Epithelial cell of prostate (primary cell): ENCODE results near the gene GSDMA.

Source experiments
- DNase-seq: peaks from one replicate; pipeline ENCODE4 v3.0.0-alpha.2; 2011; ENCODE audit warnings: low read depth, low spot score
- H3K27ac ChIP-seq: fragments of 450-650 bp; 2 replicates; pipeline ENCODE4 v1.5.1; 2017; ENCODE audit warnings: mild to moderate bottlenecking

The GSDMA gene, protein sequence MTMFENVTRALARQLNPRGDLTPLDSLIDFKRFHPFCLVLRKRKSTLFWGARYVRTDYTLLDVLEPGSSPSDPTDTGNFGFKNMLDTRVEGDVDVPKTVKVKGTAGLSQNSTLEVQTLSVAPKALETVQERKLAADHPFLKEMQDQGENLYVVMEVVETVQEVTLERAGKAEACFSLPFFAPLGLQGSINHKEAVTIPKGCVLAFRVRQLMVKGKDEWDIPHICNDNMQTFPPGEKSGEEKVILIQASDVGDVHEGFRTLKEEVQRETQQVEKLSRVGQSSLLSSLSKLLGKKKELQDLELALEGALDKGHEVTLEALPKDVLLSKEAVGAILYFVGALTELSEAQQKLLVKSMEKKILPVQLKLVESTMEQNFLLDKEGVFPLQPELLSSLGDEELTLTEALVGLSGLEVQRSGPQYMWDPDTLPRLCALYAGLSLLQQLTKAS

DNA sequence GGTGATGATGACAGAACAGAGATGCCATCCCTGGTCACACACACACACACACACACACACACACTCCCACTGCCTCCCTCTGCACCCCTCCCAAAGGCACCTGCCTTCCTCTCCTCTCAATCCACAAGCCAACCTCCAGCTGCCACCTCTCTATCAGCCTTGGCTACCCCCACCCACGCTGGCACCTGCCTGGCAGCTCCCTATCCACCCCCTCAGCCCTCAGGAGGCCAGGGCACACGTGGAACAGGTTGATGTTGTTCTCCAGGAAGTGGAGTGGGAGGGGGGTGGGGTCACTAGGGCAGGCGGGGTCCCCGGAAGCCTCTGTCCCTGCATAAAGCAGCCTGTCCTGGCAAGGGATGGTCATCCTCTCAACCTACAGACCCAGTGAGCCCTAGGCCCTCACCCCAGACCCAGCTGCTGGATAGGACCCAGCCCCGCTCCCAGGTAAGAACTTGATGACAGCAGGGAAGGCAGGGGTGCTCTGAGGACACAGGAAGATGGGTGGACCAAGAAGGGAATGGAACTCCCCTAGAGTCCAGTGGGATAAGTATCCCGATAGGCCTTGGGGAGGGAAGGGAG is at the start of gene GSDMA:
Gene GSDMA, plus strand, starts transcription at position 363 of the 579 bp plus-strand sequence. CDS start 2,684 bp downstream, outside the sequence.
- H3K27ac ChIP-seq = peak within 1 kb of the TSS; percentile 84
- no peak for DNase-seq

DNA sequence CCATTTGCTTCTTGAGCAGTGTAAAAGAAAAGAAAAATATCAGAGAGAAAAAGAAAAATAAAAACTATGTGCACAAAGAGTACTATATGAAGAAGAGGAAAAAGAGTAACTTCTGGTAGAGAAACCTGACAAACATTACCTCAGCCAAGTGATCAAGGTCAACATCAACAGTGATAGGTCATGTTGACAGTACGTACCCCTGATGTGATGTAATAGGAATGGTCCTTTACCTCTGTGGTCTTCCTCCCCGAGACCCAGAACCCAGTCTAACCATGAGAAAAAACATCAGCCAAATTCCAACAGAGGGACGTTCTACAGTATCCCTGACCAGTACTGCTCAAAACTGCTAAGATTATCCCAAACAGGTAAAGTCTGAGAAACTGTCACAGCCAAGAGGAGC is 48.8 kb upstream of the GSDMA start:
- no peak overlapping the region for H3K27ac ChIP-seq
- DNase-seq = no peak

DNA sequence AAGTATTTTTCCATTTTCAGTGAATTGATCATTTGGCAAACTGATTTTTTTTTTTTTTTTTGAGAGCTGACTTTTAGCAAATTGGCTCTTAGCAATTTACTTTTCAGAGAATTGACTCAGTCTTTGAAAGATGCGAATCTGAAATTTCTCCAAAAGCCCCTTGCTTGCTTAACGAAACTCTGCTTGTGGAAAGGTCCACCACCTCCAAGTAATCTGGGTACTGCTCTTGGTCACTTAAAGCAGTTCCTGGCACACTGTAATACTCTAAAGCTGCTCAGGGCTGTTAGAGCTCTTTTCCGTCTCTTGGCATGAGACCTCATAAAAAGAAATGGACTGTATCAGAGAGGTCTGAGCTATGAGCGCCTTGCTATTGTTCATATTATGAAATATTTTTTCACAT is 47.2 kb upstream of the GSDMA start:
- no peak overlapping the region for H3K27ac ChIP-seq
- DNase-seq = no peak

DNA sequence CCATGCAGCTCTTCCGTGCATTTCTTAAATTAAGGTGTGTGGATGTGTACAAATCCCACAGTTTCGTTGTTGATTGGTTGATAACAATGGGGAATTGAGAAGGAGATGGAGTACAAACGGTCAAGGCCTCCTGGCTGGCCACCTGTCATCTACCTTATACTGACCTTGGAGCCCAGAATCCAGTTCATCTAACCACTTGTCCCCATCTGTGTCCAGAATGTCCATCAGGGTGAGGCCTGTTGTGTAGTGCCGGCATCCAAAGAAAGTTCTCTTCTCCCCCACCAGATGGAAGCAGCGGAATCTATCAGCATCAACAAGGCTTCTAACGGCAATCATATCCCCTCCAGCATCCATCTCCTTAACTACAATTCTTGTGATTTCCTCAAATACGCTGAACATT is 45.9 kb upstream of the GSDMA start:
- no peak for DNase-seq
- H3K27ac ChIP-seq = no peak overlapping the region

DNA sequence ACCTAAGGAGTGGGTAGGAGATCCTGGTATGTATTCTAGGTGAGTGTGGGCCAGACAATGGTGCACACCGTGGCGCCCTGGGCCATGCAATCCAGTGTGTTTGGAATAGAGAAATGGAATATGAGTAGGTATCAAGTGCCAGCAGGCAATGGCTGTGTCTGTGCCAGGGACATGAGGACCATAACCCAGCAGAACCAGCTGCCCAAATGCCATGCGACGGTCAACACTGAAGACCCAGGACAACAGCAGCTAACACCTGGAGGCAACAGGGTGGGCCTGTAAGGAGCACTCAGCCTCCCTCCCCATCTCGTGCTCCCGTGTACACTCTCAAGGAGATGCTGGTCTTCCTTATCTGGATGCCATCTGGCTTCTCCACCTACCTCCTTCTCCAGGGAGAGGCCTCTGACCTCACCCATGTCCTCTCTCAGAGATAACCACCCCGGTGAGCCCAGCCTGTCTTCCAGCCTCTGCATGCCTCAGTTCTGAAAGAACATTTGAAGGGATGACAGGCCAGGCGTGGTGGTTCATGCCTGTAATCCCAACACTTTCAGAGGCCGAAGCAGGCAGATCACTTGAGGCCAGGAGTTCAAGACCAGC is 43.6 kb upstream of the GSDMA start:
- no peak for DNase-seq
- no peak overlapping the region for H3K27ac ChIP-seq

DNA sequence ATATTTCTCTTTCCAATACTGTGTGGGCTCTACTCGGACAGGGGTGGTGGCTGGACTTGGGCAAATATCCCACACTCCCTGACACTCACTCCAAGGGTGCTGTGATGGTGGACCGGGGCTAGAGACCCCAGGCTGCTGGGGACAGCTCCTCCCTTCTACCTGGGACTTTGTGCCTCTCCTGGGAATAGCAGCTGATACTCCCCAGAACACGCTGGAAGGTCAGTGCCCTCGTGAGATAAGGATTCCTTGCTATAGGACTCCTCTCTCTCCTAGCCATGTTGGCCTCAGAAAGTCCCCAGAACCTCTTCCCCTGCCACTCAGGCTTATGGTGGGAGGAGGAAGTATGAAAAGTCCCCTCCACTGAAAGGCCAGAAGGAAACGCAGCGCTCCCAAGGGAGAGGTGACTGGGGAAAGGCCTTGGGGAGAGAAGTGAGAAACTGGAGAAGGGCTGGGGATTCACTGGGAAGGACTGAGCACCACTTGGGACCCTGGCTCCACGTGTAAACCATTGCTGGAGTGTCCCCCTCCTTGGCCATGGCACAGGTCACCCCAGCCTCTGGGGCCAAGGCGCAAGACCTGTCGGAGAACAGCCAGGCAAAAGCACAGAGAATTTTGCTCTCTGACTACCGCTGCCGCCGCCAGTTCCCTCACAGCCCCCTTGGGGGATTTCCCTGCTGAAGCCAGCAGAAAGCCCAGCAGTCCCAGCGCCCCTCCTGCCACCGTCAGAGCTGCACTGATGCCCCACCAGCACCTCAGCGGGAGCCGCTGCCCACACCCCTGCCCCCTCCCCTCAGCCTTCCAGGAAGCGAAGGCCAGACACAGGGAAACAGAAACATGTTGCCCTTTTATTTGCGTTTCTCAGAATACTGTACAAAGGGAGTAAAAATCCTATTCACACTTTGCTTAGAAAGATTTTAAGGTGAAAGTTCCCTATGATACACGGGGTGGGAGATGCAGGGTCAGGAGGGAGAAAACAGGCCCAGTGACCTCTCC is 42.3 kb upstream of the GSDMA start:
- H3K27ac ChIP-seq = no peak overlapping the region
- DNase-seq = no peak

DNA sequence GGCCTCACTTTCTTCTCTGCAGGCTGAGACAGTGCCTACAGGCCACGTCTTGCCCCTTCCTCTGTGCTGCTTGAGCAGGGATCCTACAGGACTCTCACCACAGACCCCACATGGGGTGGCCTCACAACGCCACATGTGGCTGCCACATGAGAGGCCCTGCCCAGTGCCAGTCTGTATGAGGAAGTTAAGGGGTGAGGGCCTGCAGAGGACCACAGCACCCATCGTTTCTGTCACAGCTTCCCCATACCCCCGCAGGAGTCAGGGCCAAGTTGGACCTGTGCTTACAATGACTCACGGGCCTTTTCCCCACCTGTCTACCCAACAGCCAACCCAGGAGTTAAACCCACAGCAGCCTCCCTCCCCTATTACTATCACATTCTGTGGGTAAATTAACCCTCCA is 41.5 kb upstream of the GSDMA start:
- H3K27ac ChIP-seq = no peak overlapping the region
- DNase-seq = no peak

DNA sequence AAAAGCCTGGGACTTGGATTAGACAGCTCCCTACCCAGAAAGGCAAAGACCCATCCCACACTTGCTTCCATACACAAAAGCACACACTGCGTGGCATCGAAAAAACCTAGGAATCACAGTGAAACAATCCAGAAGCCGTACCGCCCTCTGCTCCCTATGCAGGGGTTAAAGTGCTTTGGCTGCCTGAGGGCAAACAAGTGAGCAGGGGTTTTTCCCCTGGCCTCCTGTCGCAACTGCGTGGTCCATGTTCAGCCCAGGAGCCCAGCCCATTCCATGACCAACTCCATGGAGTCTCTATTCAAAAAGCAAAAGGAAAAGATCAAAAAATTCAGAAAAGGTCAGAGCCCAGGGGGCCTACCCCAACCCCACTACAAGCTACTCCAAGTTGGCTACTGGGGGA is 40.8 kb upstream of the GSDMA start:
- DNase-seq = no peak
- no peak overlapping the region for H3K27ac ChIP-seq

DNA sequence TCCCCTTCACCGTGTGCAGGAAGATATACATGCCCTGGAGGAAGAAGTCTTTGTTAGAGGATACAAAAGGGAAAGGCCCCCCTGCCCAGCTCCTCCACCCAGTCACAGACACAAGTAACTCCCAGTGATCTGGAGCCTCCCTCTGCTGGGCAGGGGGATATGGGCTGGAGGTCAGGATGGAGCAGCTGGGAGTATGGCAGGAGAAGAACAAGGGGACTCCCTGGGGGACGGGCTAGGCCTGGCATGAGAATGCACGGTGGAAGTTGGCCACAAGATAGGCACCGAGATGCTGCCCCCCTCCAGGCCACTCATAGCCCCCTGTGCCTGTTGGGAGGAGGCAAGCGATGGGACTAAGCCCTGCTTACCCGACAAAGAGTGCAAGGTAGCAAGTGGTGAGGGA is 39.6 kb upstream of the GSDMA start:
- no peak overlapping the region for H3K27ac ChIP-seq
- no peak for DNase-seq

DNA sequence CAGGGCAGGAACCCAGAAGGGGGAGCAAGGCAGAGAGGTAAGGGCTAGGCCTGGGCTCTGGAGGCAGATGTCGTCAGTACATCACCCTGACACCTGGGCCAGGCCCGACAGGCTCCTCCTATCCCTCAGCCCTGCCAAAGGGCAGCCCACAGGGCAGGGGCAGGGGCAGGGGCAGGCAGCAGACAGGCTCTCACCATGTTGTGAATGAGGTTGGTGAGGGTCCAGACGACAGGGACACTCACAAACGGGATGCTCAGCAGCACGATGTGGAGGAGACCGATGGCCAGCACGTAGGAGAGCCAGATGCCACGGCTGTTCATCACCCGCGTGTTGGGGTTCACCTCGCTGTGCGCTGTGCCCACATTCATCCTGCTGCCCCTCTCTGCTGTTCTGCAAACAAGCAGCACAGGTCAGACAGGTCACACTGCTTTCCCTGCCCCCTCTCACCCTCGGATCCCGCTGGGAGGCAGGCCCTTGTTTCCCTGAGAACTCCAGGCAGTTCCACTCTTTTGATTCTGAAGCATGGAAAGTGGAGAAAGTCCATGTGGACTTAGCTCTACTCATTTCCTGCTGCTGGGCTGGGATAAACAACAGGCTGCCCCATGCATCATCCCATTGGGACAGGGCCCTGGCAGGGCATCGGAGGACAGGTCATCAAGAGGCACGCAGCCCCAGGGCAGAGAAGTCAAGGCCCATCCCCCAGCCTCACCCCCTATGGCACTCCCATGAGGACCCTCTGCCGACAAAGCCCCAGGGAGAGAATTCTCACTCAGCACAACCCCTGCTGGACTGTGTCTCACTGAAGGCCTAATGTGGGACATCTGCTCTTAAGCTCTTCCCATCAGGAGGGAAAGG is 38.7 kb upstream of the GSDMA start:
- H3K27ac ChIP-seq = no peak overlapping the region
- no peak for DNase-seq

DNA sequence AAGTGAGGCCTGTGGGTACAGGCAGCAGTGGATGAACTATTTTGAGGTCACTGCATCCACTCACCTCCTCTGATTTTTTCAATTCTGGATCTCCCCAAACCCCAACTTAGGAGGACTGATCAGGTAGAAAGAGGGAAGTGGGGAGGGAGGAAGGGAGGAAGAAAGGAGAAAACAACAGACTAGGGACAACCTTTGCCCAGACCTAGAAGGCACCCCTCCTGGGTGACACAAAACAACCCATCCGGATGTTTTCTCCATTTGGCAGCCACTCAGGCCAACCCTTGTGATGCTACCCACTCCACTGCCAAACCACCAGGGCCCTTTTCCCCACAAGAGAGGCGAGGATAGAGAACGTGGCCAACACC is 38.1 kb upstream of the GSDMA start:
- no peak for DNase-seq
- no peak overlapping the region for H3K27ac ChIP-seq

DNA sequence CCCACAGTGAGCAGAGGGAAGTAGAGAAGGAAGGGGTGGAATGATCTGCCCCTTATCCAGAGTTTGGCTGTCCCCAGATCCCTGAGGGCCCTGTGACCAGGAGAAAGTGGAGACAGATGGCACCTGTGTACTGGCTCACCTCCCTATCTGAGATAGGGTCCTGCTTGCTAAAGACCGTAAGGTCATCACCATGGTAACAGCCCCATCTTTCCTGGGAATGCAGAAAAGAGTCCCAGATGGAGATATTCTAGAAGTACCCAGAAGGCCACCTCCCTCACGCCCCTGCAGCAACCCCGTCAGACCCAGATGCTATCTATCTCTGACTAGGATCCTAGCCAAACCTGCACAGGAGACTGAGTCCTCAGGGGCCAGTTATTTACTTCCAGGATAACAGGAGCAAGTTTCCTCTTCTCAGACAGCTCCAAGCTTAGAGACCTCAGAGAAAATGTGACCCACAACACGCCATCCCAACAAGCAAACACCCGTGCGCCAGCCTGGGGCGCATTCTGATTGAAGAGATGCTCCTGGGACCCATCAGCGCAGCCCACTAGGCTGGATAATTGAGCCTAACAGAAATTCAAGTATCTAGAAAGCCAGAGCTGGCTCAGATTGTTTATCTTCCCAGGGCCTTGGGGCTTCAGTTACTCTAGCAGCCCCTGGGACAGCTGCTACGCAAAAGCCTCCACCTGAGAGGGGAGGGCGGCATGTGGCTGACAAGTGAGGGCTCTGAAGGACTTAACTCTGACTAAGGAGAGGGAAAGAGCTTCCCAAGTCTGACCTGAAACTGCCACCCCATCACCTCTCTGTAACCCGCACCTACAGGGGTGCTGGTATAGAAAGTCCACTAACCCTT is 37.3 kb upstream of the GSDMA start:
- H3K27ac ChIP-seq = no peak overlapping the region
- no peak for DNase-seq

DNA sequence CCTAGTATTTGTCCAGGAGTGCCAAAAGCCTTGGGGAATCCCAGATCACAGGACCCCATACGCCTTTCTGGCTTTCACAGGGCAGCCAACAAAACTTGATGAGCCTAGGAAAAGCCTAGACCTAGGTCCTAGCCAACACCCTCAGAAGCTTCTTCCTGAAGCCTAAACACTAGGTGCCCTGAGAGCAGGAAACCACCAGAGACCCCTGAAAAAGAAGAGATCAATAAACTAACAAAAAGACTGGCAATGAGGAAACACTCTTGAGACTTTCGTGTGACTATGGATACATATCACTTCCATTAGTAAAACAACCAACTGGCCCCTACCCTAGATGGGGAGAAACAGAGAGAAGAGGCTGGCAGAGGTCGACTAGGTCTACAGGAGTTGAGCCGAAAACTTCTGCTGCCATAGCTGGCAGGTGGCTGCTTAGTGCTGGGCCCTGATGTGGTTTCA is 36.6 kb upstream of the GSDMA start:
- DNase-seq = no peak
- peak overlapping the region; percentile 82 for H3K27ac ChIP-seq

DNA sequence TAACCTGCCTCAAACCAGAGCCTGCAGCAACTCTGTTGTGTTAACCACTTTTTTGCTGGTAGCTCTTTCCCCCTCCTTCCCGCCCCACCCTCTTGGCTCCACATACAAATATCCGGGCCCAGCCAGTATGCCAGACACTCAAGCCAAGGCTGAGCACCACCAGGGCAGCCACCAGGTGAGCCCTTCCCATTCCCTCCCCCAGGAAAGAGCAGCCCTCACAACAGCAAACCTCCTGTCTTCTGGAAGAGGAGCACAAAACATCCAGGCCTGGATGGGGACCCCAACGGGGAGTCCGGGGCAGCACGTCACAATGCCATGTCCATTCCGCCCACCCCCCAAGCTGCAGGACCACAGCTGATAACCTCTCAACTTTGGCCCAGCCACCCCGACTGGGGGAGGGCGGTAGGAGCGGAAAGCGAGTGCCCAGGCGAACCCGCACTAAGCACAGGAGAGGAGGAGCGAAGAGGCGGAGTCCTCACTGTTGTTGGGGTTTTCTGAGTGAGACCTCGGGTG is 36.2 kb upstream of the GSDMA start:
- DNase-seq = no peak
- peak overlapping the region; percentile 82 for H3K27ac ChIP-seq

DNA sequence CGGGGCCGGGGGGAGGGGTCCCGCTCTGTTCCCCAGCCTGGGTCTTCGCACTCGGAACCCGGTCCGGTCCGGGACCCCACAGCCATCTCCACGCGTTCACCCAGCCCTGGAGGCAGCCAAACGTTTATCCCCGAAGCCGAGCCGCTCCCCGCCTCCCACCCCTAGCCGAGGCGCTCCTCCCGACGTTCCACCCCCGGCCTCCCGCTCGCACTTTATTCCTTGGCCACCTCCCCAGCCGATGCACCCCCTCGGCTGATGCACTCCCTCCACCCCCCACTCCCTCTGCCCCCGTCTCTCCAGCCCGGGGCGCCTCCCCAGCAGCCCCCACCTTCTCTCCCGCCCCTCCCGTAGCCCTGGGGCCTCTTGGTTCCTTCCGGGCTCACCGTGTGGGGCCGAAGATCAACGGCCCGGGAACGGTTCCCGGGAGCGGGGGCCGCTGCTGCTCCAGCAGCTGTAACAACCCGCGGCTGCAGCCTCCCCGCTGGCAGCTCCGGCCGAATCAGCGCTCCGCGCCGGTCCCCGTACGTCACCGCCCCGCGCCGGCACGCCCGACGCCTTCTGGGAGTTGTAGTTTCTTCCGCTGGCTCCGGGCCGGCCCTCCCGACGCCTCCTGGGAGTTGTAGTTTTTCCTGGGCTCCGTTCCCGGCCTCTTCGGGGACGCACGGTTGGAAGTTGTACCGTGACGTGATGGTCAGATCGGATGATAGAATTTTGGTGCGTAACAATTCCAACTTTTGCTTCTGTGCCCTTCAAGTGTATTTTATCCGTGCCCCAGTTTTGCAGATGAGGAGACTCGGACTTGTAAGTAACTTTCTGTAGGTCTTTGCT is 35.5 kb upstream of the GSDMA start, which contains the start of the genes LRRC3C and ORMDL3:
Gene LRRC3C, plus strand, starts transcription at position 632 of the 828 bp plus-strand sequence. CDS start 13,792 bp downstream, outside the sequence.
Gene ORMDL3, minus strand, starts transcription at position 501 of the 828 bp plus-strand sequence. CDS start 3,398 bp downstream, outside the sequence.
- DNase-seq = peak; percentile 55
- peak within 1 kb of the TSS; percentile 82 for H3K27ac ChIP-seq

DNA sequence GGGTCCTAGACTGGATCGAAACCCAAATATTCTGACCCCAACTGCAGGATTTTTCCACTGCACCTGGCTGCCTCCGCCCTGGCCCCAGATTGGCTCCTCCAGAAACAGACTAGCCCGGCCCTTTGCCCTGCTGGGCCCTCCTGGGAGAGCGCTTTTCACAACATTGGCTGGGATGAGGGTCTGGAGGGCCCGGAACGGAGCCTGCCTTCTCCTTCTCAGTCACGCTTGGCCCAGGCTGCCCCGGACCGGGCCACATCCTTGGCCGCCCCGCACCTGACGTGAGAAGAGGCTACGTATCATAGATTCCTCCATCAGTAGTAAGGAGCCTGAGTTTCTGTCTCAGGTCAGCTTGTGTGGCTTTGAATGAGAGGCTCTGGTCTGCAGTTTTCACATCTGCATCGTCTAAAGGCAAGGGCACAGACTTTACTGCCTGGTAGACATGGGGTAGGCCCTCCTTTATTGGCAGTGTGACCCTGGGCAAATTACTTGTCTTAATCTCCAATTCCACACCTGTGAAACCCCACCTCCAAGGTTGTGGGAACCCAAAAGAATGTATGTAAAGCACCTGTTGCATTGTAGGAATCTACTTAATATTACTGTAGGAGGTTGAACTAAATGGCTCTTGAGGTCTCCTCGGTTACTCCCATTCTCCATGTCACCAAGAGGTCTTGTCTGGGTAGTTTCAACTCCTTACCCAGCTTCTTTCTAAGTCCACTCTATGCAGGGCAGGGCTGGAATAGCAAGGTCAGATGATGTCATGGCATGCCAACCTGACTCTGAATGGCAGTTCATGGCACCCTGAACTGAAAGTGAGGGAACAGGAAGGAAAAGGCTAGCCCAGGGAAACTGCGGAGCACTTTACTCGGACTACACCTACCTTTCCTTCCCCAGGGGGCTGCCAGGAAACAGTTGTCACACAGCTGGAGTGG is 34.6 kb upstream of the GSDMA start:
- H3K27ac ChIP-seq = peak overlapping the region; percentile 82

More for the DNA sequence above, 34.6 kb upstream of the GSDMA start:
- DNase-seq = no peak
